ENCODE data around the gene C4orf50. TPM values are rescaled to one million over a fixed set of nuclear protein-coding genes. Genes with fewer than 3 reads are reported as not detected.

C4orf50 gene
- total RNA-seq, 1 donor from 2014 or later: not detected

DNA sequence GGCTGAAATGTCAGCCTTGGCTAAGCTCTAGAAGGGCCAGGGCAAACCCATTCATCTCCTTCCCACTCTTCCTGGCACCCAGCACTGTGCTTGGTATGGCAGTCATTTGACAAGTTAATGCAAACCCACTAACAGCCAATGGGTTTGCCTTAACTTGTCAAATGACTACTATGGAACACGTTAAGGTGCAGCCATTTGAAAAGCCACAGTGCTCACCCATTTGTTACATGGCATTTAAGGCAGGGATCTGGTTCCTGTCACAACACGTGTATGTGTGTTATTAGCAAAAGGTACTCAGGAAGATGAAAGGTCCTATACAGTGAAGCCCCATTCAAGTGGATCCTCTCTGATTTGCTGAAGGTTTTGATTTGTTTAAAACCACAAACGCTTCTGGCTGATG, 132.5 kb downstream of the C4orf50 start:
- Mint-ChIP-seq H3K27ac (no peak overlapping the region), H3K36me3 (ENCODE audit: low read depth) (no peaks in the 10 kb centered on the region), H3K9me3 (no peaks in the 10 kb centered on the region), H3K4me3 (no peak overlapping the region), H3K27me3 (peaks cover 36% of the 10 kb centered on the region), H3K4me1 (peaks cover 38% of the 10 kb centered on the region)
- DNase-seq (no peak), ATAC-seq (ENCODE audit: low read depth) (no peak)
- TF ChIP-seq CTCF (IDR thresholded peaks at IDR 0.05): no peak
- CTCF ChIA-PET: no interaction called here
- POLR2A ChIA-PET: no interaction called here
- intact Hi-C loops (cut with micrococcal nuclease): no loop called here

- H3K36me3 Mint-ChIP-seq (ENCODE audit: low read depth): no peaks in the 10 kb centered on the region
- H3K27ac Mint-ChIP-seq: no peak overlapping the region
- H3K9me3 Mint-ChIP-seq: no peaks in the 10 kb centered on the region
- intact Hi-C loops (cut with micrococcal nuclease): no loop called here
- peaks cover 35% of the 10 kb centered on the region for H3K4me1 Mint-ChIP-seq
- DNase-seq: no peak
- no peak for TF ChIP-seq CTCF (IDR thresholded peaks at IDR 0.05)
- H3K4me3 Mint-ChIP-seq: no peak overlapping the region
- ChIA-PET POLR2A (no interaction called here), CTCF (no interaction called here)
- ATAC-seq (ENCODE audit: low read depth): peak; percentile 34
- peaks cover 36% of the 10 kb centered on the region for H3K27me3 Mint-ChIP-seq
Measured at GRCh38 chr4:5884796-5885195, 133.4 kb downstream of the C4orf50 start.

GRCh38 chr4:5883916-5884315, 134.3 kb downstream of the C4orf50 start:
- CTCF ChIA-PET: no interaction called here
- Mint-ChIP-seq H3K4me3 (no peak overlapping the region), H3K27ac (no peak overlapping the region), H3K36me3 (ENCODE audit: low read depth) (no peaks in the 10 kb centered on the region), H3K9me3 (no peaks in the 10 kb centered on the region), H3K27me3 (peaks cover 27% of the 10 kb centered on the region), H3K4me1 (peaks cover 32% of the 10 kb centered on the region)
- TF ChIP-seq CTCF (IDR thresholded peaks at IDR 0.05): no peak
- ATAC-seq (ENCODE audit: low read depth): no peak
- intact Hi-C loops (cut with micrococcal nuclease): no loop called here
- POLR2A ChIA-PET: no interaction called here
- DNase-seq: no peak

- POLR2A ChIA-PET: no interaction called here
- intact Hi-C loops (cut with micrococcal nuclease): no loop called here
- peaks cover 32% of the 10 kb centered on the region for H3K4me1 Mint-ChIP-seq
- H3K27ac Mint-ChIP-seq: no peak overlapping the region
- DNase-seq: no peak
- H3K27me3 Mint-ChIP-seq: peaks cover 24% of the 10 kb centered on the region
- TF ChIP-seq CTCF (IDR thresholded peaks at IDR 0.05): no peak
- no peak for ATAC-seq (ENCODE audit: low read depth)
- CTCF ChIA-PET: no interaction called here
- no peaks in the 10 kb centered on the region for H3K9me3 Mint-ChIP-seq
- H3K4me3 Mint-ChIP-seq: no peak overlapping the region
- no peaks in the 10 kb centered on the region for H3K36me3 Mint-ChIP-seq (ENCODE audit: low read depth)
Measured at GRCh38 chr4:5882947-5883346, 135.3 kb downstream of the C4orf50 start.

DNA sequence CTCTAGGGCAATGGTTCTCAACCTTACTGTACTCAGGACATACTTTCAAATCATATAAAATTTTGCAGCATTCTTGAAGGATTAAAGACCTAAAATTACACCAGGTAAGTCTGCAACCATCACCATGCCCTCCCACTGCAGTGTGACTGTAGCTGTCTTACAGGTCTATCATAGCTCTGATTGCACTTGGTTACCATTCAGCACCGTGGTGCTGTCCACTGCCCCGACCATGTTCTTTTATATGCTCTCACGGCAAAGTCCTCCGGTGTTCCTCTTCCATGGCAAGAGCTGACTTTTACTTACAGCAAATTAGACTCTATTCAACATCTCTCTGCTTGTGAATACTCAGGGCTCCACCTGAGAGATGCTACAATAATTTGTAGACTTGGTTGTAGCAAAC, 136.9 kb downstream of the C4orf50 start:
- Mint-ChIP-seq H3K27me3 (peaks cover 18% of the 10 kb centered on the region), H3K4me1 (peaks cover 29% of the 10 kb centered on the region), H3K27ac (no peak overlapping the region), H3K36me3 (ENCODE audit: low read depth) (no peaks in the 10 kb centered on the region), H3K4me3 (no peak overlapping the region), H3K9me3 (no peaks in the 10 kb centered on the region)
- CTCF ChIA-PET: no interaction called here
- TF ChIP-seq CTCF (IDR thresholded peaks at IDR 0.05): no peak
- intact Hi-C loops (cut with micrococcal nuclease): no loop called here
- POLR2A ChIA-PET: no interaction called here
- DNase-seq (no peak), ATAC-seq (ENCODE audit: low read depth) (no peak)
